HG02970 (cell line): ENCODE results near the gene GALNT18.

Source experiments
- ATAC-seq: cut with Tn5 transposase; IDR thresholded peaks from one replicate; pipeline ENCODE4 v1.9.1; 2021; ENCODE audit warnings: mild to moderate bottlenecking, moderate library complexity, moderate number of reproducible peaks; ENCODE audit not compliant: unreplicated experiment, low FRiP score

The GALNT18 gene

GRCh38 chr11:11589437-11589836 lies 32.4 kb downstream of the GALNT18 start:
- ATAC-seq = no peak

DNA sequence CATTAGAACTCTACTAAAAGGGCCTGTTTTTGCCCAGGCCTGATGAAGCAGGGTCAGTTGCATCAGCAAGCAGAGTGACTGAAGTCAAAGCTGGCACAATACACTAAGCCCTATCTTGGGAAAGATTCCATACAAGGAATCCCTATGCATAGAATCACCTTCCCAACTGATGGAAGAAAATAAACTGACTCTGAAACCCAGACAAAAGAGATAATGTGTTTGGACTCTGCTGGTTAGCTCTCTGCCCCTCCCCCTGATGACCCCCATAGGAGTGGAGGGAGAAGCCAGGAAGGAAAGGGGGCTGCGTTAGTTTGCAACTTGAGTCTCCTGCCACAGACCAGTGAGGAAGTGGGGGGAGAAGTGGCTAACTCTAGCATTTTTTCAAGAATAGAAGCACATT lies 32.9 kb downstream of the GALNT18 start:
- no peak for ATAC-seq

GRCh38 chr11:11588243-11588642 lies 33.6 kb downstream of the GALNT18 start:
- no peak for ATAC-seq

- no peak for ATAC-seq
Measured at GRCh38 chr11:11587122-11587521, 34.7 kb downstream of the GALNT18 start.

DNA sequence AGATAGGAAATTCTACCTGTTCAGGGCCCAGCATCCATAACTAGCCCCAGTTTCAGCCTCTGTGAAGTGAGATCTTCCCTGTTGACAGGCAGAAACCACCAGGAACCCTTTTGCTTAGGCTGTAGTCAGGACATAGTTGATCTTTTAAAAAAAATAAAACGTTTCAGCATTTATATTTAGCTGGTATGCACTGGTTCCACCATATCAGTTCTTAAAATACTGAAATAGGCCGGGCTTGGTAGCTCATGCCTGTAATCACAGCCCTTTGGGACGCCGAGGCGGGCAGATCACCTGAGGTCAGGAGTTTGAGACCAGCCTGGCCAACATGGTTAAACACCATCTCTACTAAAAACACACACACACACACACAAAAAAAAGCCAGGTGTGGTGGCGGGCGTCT lies 35.3 kb downstream of the GALNT18 start:
- no peak for ATAC-seq

DNA sequence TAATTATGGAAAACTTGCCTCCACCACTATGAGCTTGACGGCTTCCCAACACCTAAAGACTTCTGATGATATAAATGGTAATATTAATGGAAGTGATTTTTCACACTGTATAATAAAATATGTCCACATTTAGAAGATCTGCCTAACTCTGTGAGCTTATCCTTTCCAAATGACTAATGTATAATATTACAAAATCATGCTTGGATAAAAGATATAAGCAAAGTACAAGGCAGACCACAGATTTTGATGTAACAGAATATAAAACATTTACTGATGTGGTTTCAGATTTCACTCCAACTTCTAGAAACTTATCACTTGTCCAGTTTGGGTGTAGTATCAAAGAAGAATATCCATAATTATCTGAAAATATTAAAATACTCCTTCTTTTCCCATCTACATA lies 36.9 kb downstream of the GALNT18 start:
- ATAC-seq = no peak

- ATAC-seq = no peak
Measured at GRCh38 chr11:11584530-11584810, 37.3 kb downstream of the GALNT18 start.

DNA sequence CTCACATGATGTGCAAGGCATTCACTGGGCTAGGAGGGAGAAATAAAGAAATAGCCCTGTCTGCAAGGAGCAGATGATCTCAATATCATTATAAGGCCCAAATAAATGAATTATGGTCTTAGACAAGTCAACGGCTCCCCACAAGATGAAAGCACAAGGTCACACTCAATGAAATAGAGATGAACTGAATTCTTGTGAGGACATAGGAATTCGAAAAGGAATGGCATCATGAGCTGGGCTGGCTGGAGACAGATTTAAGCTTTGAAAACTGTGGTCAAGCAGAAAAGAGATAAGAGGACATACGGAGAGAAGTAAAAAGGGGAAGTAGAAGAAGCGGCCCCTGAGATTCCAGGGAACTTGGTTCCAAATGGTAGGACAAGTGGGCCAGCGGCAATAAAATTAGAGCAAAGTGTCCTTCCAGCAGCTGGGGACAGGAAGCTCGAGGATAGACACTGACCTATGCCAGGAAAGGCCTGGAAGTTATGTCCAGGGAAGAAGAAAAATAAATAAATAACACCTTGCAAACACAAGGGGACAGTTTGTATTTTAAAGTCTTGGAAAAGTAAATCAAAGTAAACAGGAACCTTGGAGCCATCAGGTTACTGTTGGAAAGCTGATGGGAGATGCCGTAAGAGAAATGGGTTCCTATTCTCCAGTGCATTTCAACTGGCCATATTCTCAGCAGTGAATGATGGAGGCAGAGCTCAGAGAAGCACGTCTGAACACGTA lies 37.8 kb downstream of the GALNT18 start:
- no peak for ATAC-seq

- ATAC-seq = no peak
Measured at GRCh38 chr11:11582011-11582701, 39.6 kb downstream of the GALNT18 start.

GRCh38 chr11:11581481-11581880 lies 40.3 kb downstream of the GALNT18 start:
- ATAC-seq = no peak

- ATAC-seq = no peak
Measured at GRCh38 chr11:11580841-11581411, 40.9 kb downstream of the GALNT18 start.

DNA sequence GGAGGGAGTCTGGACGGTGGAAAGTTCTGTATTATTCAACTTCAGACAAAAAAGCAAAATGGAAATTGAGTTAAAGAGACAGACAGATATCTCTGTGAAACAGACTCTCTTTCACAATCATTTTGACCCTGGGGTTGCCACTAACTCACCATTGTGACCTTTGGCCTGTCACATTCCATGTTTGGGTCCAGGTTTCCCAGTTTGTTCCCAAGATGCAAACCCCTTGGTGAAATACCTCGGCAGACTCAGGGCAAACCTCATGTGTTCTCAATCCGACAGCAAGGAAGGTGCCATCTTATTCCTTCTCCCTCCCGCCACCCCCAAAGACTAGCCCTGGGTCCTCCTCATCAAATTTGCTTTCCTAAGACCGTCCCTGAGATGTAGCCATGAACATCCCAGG lies 41.8 kb downstream of the GALNT18 start:
- ATAC-seq = no peak

DNA sequence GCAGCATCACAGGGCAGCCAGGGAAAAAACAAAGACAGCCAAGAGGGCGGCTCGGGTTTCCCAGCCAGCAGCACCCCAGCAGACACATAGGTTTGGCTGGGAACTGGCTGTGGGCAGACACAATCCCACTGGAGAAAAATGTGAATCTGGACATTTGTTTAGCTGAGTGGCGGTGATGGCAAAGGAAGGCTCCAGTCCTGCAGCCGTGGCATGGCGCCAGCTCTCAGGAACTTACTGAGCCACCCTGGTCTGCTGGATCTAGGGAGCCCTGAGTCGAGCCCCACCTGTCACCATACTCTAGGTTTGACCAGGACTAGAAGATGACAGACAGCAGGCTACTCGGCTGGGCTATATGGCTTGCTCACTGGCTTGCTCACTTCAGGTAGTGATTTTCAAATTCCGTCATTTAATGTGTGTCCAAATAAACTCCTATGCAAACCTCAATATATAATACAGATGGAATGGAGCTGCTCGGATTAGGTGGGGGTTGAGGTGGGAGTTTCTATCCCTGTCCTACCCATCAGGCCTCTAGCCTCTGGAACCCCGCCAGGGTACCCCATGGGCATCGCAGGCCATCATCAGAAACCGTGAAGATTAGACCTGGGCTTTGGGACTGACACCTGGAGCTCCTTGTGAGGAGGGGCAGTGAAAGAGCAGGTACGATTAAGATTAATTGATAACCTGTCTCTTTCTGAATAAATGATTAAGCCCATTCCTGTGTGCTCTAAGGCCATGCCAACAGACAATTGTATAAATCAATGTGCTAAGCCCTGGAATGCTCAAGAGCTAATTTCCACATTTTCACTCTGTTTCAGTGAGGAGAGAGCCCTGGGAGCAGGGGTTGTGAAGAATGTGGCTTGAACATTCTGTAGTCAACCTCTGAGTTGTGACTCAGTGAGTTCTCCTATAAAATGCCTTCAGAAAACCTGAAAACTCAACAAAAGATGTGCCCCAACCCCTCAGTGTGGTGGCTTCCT lies 42.5 kb downstream of the GALNT18 start:
- no peak for ATAC-seq

GRCh38 chr11:11577932-11578911 lies 43.6 kb downstream of the GALNT18 start:
- ATAC-seq = no peak

DNA sequence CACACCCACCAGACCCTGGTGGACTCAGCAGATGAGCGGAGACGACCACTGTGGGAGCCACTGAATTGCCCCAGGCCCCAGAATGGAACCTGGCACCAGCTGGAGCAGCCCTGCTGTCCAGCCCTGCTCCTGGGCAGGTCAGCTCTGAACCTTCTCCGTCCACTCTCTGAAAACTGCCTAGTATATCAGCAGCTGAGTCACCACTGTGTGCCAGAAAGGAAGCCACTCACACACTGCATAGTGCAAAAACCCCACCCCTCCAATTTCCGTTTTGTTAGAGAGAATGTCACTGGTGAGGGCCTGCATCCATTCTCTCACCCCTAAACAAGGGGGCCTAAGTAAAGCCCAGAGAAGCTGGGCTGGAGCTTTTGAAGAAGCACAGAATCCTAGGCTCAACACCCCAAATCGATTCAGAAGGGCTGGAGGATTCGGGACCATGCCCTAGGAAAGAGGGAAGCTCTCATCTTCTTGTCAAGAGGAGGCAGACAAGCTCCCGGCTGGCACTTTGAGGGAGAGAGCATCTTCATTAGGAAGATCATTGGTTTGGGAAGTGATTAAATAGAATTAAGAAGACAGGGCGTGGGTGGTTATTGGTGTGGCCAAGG lies 44.5 kb downstream of the GALNT18 start:
- no peak for ATAC-seq

DNA sequence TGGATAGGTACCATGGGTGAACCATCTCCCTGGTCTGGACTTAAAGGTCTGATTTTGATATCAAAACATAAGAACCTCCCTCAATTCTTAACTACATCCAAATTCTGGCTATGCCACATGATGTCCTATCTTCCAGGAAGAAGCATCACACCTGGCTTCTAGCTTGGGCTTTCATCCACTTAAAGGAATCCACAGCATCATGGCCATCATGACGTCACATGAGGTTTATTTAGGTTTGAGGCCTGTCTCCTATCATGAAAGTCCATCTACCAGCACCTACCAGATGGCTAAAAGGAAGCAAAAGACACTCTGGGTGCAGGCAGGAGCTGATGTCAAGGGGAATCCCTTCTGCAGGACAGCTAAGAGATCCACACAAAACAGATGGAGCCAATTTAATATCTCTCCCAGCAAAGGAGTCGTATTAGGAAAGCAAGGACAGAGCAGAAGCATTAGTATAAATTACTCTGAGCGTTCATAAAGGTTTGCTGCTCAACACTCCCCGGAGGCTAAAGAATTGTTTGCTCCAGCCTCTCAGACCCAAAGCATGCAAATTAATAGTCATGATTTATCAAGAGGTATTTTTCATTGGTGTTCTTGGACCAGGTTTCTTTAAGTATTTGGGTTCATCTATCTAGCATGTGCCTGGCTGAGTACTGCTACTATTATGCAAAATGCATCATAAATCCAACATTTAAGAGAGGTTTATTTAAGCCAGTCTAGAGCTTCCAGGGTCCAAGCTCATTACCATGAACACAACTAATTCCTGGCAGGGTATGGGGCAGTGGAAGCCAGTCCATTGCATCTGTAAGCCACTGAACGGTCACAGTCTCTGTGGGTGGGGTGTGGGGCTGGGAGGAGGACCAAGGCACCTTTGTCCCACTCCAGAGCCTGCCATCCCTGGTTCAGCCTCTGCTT lies 47.2 kb downstream of the GALNT18 start:
- no peak for ATAC-seq

DNA sequence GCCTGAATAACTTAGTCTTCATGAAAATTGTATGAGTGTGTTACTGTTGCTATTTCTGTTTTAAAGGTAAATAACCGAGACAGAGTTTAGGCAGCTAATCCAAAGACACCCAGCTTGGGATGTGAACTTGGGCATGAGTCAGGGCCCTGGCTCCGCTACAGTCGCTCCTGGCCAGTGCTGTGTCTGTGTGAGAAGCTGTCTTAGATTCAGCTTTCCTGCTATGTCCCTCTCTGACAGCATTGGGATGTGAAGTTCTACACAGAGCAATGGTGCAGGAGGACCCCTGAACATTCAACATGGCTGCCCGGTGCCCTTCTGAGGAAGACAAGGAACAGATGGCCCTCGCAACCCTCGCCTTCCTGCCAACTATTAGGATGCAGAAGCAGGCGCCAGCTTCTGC lies 49.4 kb downstream of the GALNT18 start:
- no peak for ATAC-seq

- no peak for ATAC-seq
Measured at GRCh38 chr11:11571893-11572292, 49.9 kb downstream of the GALNT18 start.
